RWPE1 (cell line): ENCODE results near the gene CNOT3.
"Not testable (repeated sequence)": the region's sequence is repeated elsewhere in the genome, so short reads cannot be mapped to it uniquely, and the experiment has no call there.

ENCODE experiments used
- CTCF ChIA-PET: fragments of 350-600 bp; sonication (Branson Sonifier 250); formaldehyde crosslinking; extraction: SDS; loops from one replicate; lab custom pipeline; 2021; lab: Yijun Ruan, JAX
- POLR2A ChIA-PET: fragments of 400-600 bp; formaldehyde crosslinking; extraction: SDS; loops from one replicate; lab custom pipeline; 2020; ENCODE audit warnings: antibody characterized with exemption; ENCODE audit not compliant: low non-redundant PET; lab: Yijun Ruan, JAX
- DNase-seq: peaks from one replicate; pipeline ENCODE4 v3.0.0; 2012; ENCODE audit warnings: low spot score
- H3K27ac ChIP-seq: fragments of 450-650 bp; 2 replicates; pipeline ENCODE4 v1.5.1; 2017
- CTCF ChIP-seq: fragments of 450-650 bp; conservative IDR thresholded peaks from 2 replicates; pipeline ENCODE4 v1.5.1; 2017; ENCODE audit warnings: low read depth, mild to moderate bottlenecking

Gene CNOT3

GRCh38 chr19:54178581-54179261 lies 41.2 kb downstream of the CNOT3 start:
- CTCF ChIA-PET = interaction anchor here (2.0 kb wide), 1 partner anchor 10 kb away, joined by 5 read pairs; the partner anchor contains the start of gene MBOAT7
- no peak for TF ChIP-seq CTCF
- no peak overlapping the region for H3K27ac ChIP-seq
- DNase-seq = no peak
- POLR2A ChIA-PET = no interaction called here

GRCh38 chr19:54179262-54179852 lies 41.8 kb downstream of the CNOT3 start:
- ChIA-PET POLR2A (no interaction called here), CTCF (interaction anchor here (0.7 to 2.0 kb wide), 2 partner anchors 10 to 263 kb away, joined by 3 to 5 read pairs; partner anchors contain the start of gene MBOAT7)
- no peak for DNase-seq
- TF ChIP-seq CTCF = no peak
- H3K27ac ChIP-seq = no peak overlapping the region

GRCh38 chr19:54179921-54180461 lies 42.4 kb downstream of the CNOT3 start:
- POLR2A ChIA-PET = no interaction called here

GRCh38 chr19:54180691-54181091 lies 43.1 kb downstream of the CNOT3 start:
- no peak for TF ChIP-seq CTCF
- H3K27ac ChIP-seq = no peak overlapping the region
- CTCF ChIA-PET = no interaction called here
- POLR2A ChIA-PET = no interaction called here
- DNase-seq = no peak

More at GRCh38 chr19:54179921-54180461, 42.4 kb downstream of the CNOT3 start:
- TF ChIP-seq CTCF = no peak
- H3K27ac ChIP-seq = no peak overlapping the region
- CTCF ChIA-PET = interaction anchor here (0.7 to 2.0 kb wide), 2 partner anchors 9 to 264 kb away, joined by 3 to 5 read pairs; partner anchors contain the start of gene MBOAT7
- DNase-seq = no peak

GRCh38 chr19:54181894-54182293 lies 44.3 kb downstream of the CNOT3 start:
- POLR2A ChIA-PET, CTCF ChIA-PET, H3K27ac ChIP-seq, DNase-seq: not testable (repeated sequence)

GRCh38 chr19:54183431-54183830 lies 45.9 kb downstream of the CNOT3 start:
- CTCF ChIA-PET = interaction anchor here (0.6 kb wide), 1 partner anchor 16 kb away, joined by 3 read pairs; no protein-coding TSS in a partner anchor
- H3K27ac ChIP-seq = no peak overlapping the region
- POLR2A ChIA-PET = no interaction called here
- DNase-seq = no peak
- no peak for TF ChIP-seq CTCF
